ENCODE measurements around the gene SLC26A1.

SLC26A1 gene

GRCh38 chr4:993111-994029 lies at the start of gene SLC26A1:
Gene SLC26A1, minus strand, starts transcription at chr4:993404. Its CDS starts 1,701 bp downstream, at chr4:991703.
- in situ Hi-C loops (cut with MboI; ENCODE audit: low sequenced_read_pairs) = no loop called here

- in situ Hi-C loops (cut with MboI; ENCODE audit: low sequenced_read_pairs) = no loop called here
These were observed 49.3 kb upstream of the SLC26A1 start for GRCh38 chr4:1042352-1043055.

GRCh38 chr4:1041936-1042330 lies 48.7 kb upstream of the SLC26A1 start:
- in situ Hi-C loops (cut with MboI; ENCODE audit: low sequenced_read_pairs) = no loop called here

- in situ Hi-C loops (cut with MboI; ENCODE audit: low sequenced_read_pairs) = no loop called here
These were observed 48.1 kb upstream of the SLC26A1 start for GRCh38 chr4:1041147-1041935.

GRCh38 chr4:1040344-1041146 lies 47.3 kb upstream of the SLC26A1 start:
- in situ Hi-C loops (cut with MboI; ENCODE audit: low sequenced_read_pairs) = no loop called here

GRCh38 chr4:1039493-1040343 lies 46.5 kb upstream of the SLC26A1 start:
- in situ Hi-C loops (cut with MboI; ENCODE audit: low sequenced_read_pairs) = no loop called here

- in situ Hi-C loops (cut with MboI; ENCODE audit: low sequenced_read_pairs) = no loop called here
These were observed 45.8 kb upstream of the SLC26A1 start for GRCh38 chr4:1038948-1039492.

GRCh38 chr4:1036976-1037810 lies 44.0 kb upstream of the SLC26A1 start:
- in situ Hi-C loops (cut with MboI; ENCODE audit: low sequenced_read_pairs) = no loop called here

- in situ Hi-C loops (cut with MboI; ENCODE audit: low sequenced_read_pairs) = no loop called here
These were observed 42.9 kb upstream of the SLC26A1 start for GRCh38 chr4:1036095-1036494.

GRCh38 chr4:1035510-1035909 lies 42.3 kb upstream of the SLC26A1 start:
- in situ Hi-C loops (cut with MboI; ENCODE audit: low sequenced_read_pairs) = no loop called here

GRCh38 chr4:1033840-1034551 lies 40.8 kb upstream of the SLC26A1 start:
- in situ Hi-C loops (cut with MboI; ENCODE audit: low sequenced_read_pairs) = no loop called here

- in situ Hi-C loops (cut with MboI; ENCODE audit: low sequenced_read_pairs) = no loop called here
These were observed 39.7 kb upstream of the SLC26A1 start for GRCh38 chr4:1032861-1033260.

GRCh38 chr4:1031956-1032795 lies 39.0 kb upstream of the SLC26A1 start:
- in situ Hi-C loops (cut with MboI; ENCODE audit: low sequenced_read_pairs) = no loop called here

GRCh38 chr4:1031346-1031745 lies 38.1 kb upstream of the SLC26A1 start:
- in situ Hi-C loops (cut with MboI; ENCODE audit: low sequenced_read_pairs) = no loop called here

GRCh38 chr4:1030559-1030958 lies 37.4 kb upstream of the SLC26A1 start:
- in situ Hi-C loops (cut with MboI; ENCODE audit: low sequenced_read_pairs) = no loop called here

GRCh38 chr4:1030031-1030430 lies 36.8 kb upstream of the SLC26A1 start:
- in situ Hi-C loops (cut with MboI; ENCODE audit: low sequenced_read_pairs) = no loop called here

GRCh38 chr4:1029529-1029928 lies 36.3 kb upstream of the SLC26A1 start:
- in situ Hi-C loops (cut with MboI; ENCODE audit: low sequenced_read_pairs) = no loop called here

All from hTERT RPE-1 (cell line).